ENCODE data around the gene TMEM9B.

GRCh38 chr11:8948886-8949285 lies 15.4 kb downstream of the TMEM9B start:
- TF ChIP-seq CTCF (IDR thresholded peaks at IDR 0.05) (no peak), POLR2A (IDR thresholded peaks at IDR 0.05) (no peak), EP300 (IDR thresholded peaks at IDR 0.05; ENCODE audit: low read depth) (no peak)
